CD4-positive, alpha-beta T cell (primary cell): ENCODE measurements around the gene UEVLD. TPM values are rescaled to one million over a fixed set of nuclear protein-coding genes. Genes with fewer than 3 reads are reported as not detected.

Experiments
- ATAC-seq: fragments of 200-7000 bp; cut with Tn5 transposase; one replicate; pipeline ENCODE4 v1.10.0; 2022; ENCODE audit warnings: mild to moderate bottlenecking; ENCODE audit not compliant: poor library complexity
- CTCF ChIA-PET: fragments of 350-600 bp; sonication (Branson Sonifier 250); formaldehyde crosslinking; loops from one replicate; lab custom pipeline; 2021; ENCODE audit warnings: antibody characterized with exemption, inconsistent platforms; lab: Charles Lee
- POLR2A ChIA-PET: fragments of 350-600 bp; sonication (Branson Sonifier 250); formaldehyde crosslinking; loops from one replicate; lab custom pipeline; 2021; ENCODE audit warnings: antibody characterized with exemption, inconsistent platforms; lab: Charles Lee
- DNase-seq, 14 experiments: peaks; one replicate each; pipeline ENCODE4 v3.0.0-alpha.2; 2013 to 2020; ENCODE audit warnings: mixed read lengths in 2 of 14
- H3K27ac ChIP-seq, 2 donors: one replicate each; pipeline versions ENCODE4 v1.5.1 to v1.7.0; 2013; ENCODE audit warnings: low read length in 2 of 2, low read depth in 1 of 2, mild to moderate bottlenecking in 1 of 2
- H3K27me3 ChIP-seq, 2 experiments: 1 replicate in 1 of 2; 2 replicates in 1 of 2; pipeline versions ENCODE4 v1.6.1 to v1.7.0; 2013; ENCODE audit warnings: low read length in 2 of 2, control low read depth in 1 of 2, mild to moderate bottlenecking in 1 of 2, moderate library complexity in 1 of 2; ENCODE audit not compliant: insufficient read depth in 2 of 2, control insufficient read depth in 1 of 2
- H3K36me3 ChIP-seq: one replicate; pipeline ENCODE4 v1.6.1; 2013; ENCODE audit warnings: low read length, control low read depth; ENCODE audit not compliant: insufficient read depth
- H3K4me1 ChIP-seq: one replicate; pipeline ENCODE4 v1.6.1; 2013; ENCODE audit warnings: low read length, control low read depth; ENCODE audit not compliant: insufficient read depth
- H3K4me3 ChIP-seq: one replicate; pipeline ENCODE4 v1.5.1; 2013; ENCODE audit warnings: mild to moderate bottlenecking, low read length, moderate library complexity
- H3K9me3 ChIP-seq, 2 experiments: 1 replicate in 1 of 2; 2 replicates in 1 of 2; pipeline versions ENCODE4 v1.6.1 to v1.7.0; 2013; ENCODE audit warnings: low read length in 2 of 2, mild to moderate bottlenecking in 2 of 2, control low read depth in 1 of 2, moderate library complexity in 1 of 2; ENCODE audit not compliant: control insufficient read depth in 1 of 2, insufficient read depth in 1 of 2
- H3K27ac Mint-ChIP-seq: one replicate; pipeline ENCODE4 v1.8.0; 2020; ENCODE audit warnings: mixed read lengths
- H3K27me3 Mint-ChIP-seq: one replicate; pipeline ENCODE4 v1.8.0; 2021; ENCODE audit warnings: mixed read lengths
- H3K36me3 Mint-ChIP-seq: one replicate; pipeline ENCODE4 v1.8.0; 2021; ENCODE audit warnings: low read depth, mixed read lengths
- H3K4me1 Mint-ChIP-seq: one replicate; pipeline ENCODE4 v1.8.0; 2021; ENCODE audit warnings: low read depth, mixed read lengths
- H3K4me3 Mint-ChIP-seq: one replicate; pipeline ENCODE4 v1.8.0; 2020; ENCODE audit warnings: mild to moderate bottlenecking, mixed read lengths
- H3K9me3 Mint-ChIP-seq: one replicate; pipeline ENCODE4 v1.8.0; 2020; ENCODE audit warnings: mixed read lengths
- intact Hi-C, 2 experiments: fragments of 100-400 bp; cut with DNase I in 1 of 2; cut with micrococcal nuclease in 1 of 2; formaldehyde crosslinking; loops; one replicate each; pipeline versions ENCODE4 v1.15.1 to v1.9.0; 2023 to 2025; cut with DNase I, micrococcal nuclease
- total RNA-seq, 174 experiments: library from RNA in 2 of 174; stranded (reverse) in 2 of 174; gene quantifications; one replicate each; pipeline ENCODE4 v1.2.3 and lab custom pipeline; 2021 to 2026
- TF ChIP-seq, protein P1 (sequence below): fragments of 200-600 bp; IDR thresholded peaks from one replicate; pipeline ENCODE4 v1.8.0; 2022; ENCODE audit warnings: antibody characterized with exemption, mild to moderate bottlenecking

UEVLD gene
- total RNA-seq, 2 experiments from 2014 or later, result 1.5 to 2.9 TPM

DNA sequence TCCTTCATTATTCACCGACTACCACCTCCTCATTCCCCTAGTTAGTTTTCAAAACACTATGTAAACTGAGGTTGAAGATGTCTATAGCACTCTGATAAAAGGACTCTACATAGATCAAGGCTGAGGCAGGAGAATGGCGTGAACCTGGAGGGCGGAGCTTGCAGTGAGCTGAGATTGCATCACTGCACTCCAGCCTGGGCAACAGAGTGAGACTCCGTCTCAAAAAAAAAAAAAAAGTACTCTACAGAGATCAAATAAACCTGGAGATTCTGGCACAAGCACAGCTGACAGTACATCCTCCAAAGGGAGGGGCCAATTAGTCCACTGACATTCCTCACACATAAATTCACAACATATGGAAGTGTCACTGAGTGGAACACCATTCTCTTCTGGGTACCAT is 92.8 kb downstream of the UEVLD start:
- H3K9me3 ChIP-seq, result no peaks in the 10 kb centered on the region
- H3K27ac ChIP-seq, result no peak overlapping the region
- peaks cover 16% of the 10 kb centered on the region for H3K4me1 Mint-ChIP-seq
- no peaks in the 10 kb centered on the region for H3K4me1 ChIP-seq
- no peak overlapping the region for H3K4me3 Mint-ChIP-seq
- H3K36me3 ChIP-seq, result peaks cover 63% of the 10 kb centered on the region
- CTCF ChIA-PET, result no interaction called here
- H3K27ac Mint-ChIP-seq, result peak overlapping the region; percentile 59
- intact Hi-C loops, result loop anchor here in 1 of 2 experiments (10.0 kb wide), 1 partner anchor 201 kb away; no protein-coding TSS in a partner anchor
- no peaks in the 10 kb centered on the region for H3K9me3 Mint-ChIP-seq
- H3K36me3 Mint-ChIP-seq, result peaks cover 89% of the 10 kb centered on the region
- H3K27me3 Mint-ChIP-seq, result no peaks in the 10 kb centered on the region
- no peaks in the 10 kb centered on the region for H3K27me3 ChIP-seq
- DNase-seq (no peak), ATAC-seq (no peak)
- no peak overlapping the region for H3K4me3 ChIP-seq
- TF ChIP-seq, protein P1, sequence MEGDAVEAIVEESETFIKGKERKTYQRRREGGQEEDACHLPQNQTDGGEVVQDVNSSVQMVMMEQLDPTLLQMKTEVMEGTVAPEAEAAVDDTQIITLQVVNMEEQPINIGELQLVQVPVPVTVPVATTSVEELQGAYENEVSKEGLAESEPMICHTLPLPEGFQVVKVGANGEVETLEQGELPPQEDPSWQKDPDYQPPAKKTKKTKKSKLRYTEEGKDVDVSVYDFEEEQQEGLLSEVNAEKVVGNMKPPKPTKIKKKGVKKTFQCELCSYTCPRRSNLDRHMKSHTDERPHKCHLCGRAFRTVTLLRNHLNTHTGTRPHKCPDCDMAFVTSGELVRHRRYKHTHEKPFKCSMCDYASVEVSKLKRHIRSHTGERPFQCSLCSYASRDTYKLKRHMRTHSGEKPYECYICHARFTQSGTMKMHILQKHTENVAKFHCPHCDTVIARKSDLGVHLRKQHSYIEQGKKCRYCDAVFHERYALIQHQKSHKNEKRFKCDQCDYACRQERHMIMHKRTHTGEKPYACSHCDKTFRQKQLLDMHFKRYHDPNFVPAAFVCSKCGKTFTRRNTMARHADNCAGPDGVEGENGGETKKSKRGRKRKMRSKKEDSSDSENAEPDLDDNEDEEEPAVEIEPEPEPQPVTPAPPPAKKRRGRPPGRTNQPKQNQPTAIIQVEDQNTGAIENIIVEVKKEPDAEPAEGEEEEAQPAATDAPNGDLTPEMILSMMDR, result no peak
- POLR2A ChIA-PET, result interaction anchor here (0.7 kb wide), 1 partner anchor 92 kb away, joined by 3 read pairs; no protein-coding TSS in a partner anchor

DNA sequence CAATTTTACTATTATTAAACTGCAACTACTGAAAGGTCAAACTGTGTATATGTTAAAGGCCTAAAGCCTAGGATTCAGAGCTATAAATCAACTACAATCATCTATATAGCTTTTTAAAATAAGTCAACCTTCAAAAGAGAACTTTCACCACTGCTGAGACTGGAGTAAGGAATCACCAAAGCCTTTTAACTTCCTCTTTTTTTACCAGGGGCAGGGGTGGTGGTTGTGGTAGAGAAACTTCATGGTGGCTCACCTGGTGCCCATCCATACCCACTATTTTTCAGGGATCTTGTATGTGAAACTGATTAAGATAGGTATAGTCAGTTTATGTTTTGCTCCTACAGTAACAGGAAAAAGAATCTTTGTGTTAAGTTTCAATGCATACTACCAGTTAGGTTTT is 93.3 kb downstream of the UEVLD start:
- ChIA-PET CTCF (interaction anchor here (1.4 kb wide), 1 partner anchor 251 kb away, joined by 5 read pairs; no protein-coding TSS in a partner anchor), POLR2A (interaction anchor here (0.7 kb wide), 1 partner anchor 93 kb away, joined by 3 read pairs; no protein-coding TSS in a partner anchor)
- H3K27me3 ChIP-seq, result no peaks in the 10 kb centered on the region
- H3K4me3 ChIP-seq, result no peak overlapping the region
- H3K4me1 ChIP-seq, result no peaks in the 10 kb centered on the region
- no peak overlapping the region for H3K27ac ChIP-seq
- Mint-ChIP-seq H3K36me3 (peaks cover 89% of the 10 kb centered on the region), H3K4me1 (peaks cover 21% of the 10 kb centered on the region), H3K27ac (peak overlapping the region; percentile 59), H3K9me3 (no peaks in the 10 kb centered on the region), H3K27me3 (no peaks in the 10 kb centered on the region), H3K4me3 (no peak overlapping the region)
- intact Hi-C loops, result loop anchor here in 1 of 2 experiments (10.0 kb wide), 1 partner anchor 200 kb away; no protein-coding TSS in a partner anchor
- DNase-seq (no peak), ATAC-seq (no peak)
- H3K36me3 ChIP-seq, result peaks cover 64% of the 10 kb centered on the region
- TF ChIP-seq, protein P1, result no peak
- no peaks in the 10 kb centered on the region for H3K9me3 ChIP-seq

DNA sequence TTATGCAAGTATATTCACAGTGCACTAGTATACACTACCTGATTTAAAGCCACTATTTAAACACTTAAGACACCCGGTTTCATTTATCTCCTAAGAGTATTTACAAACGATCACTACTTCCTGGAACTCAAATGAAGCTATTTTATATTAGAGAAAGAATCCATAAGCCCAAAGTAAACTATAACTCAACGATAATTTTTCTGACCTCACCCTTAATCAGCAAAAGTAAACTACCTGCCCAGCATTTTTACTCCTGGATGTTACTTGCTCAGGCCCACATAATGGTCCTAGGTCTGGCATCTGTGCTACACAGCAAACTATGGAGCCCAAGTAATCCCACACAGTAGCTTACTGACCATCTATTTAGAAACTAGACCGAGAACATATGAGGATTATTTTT is 95.2 kb downstream of the UEVLD start:
- intact Hi-C loops, result loop anchor here in 1 of 2 experiments (10.0 kb wide), 1 partner anchor 199 kb away; no protein-coding TSS in a partner anchor
- Mint-ChIP-seq H3K27ac (peak overlapping the region; percentile 1), H3K36me3 (peaks cover 91% of the 10 kb centered on the region)

More for the DNA sequence above, 95.2 kb downstream of the UEVLD start:
- TF ChIP-seq, protein P1, result no peak
- Histone ChIP-seq H3K4me3 (no peak overlapping the region), H3K27me3 (no peaks in the 10 kb centered on the region), H3K27ac (no peak overlapping the region), H3K4me1 (no peaks in the 10 kb centered on the region), H3K36me3 (peaks cover 56% of the 10 kb centered on the region), H3K9me3 (no peaks in the 10 kb centered on the region)
- Mint-ChIP-seq H3K27me3 (no peaks in the 10 kb centered on the region), H3K4me1 (peaks cover 15% of the 10 kb centered on the region), H3K4me3 (no peak overlapping the region), H3K9me3 (no peaks in the 10 kb centered on the region)
- ChIA-PET CTCF (interaction anchor here (1.2 kb wide), 1 partner anchor 14 kb away, joined by 3 read pairs; no protein-coding TSS in a partner anchor), POLR2A (no interaction called here)
- ATAC-seq, result no peak
- no peak for DNase-seq
